Nephron (organoid): ENCODE measurements around the gene QTRT2.

Experiments
- H3K27ac Mint-ChIP-seq, 3 experiments: 2 replicates each; pipeline ENCODE4 v1.8.0; 2020; ENCODE audit warnings: mixed read lengths in 3 of 3, mild to moderate bottlenecking in 2 of 3, moderate library complexity in 1 of 3
- H3K27me3 Mint-ChIP-seq: 2 replicates; pipeline ENCODE4 v1.8.0; 2021; ENCODE audit warnings: low read depth, mild to moderate bottlenecking, moderate library complexity, mixed read lengths
- H3K36me3 Mint-ChIP-seq: 2 replicates; pipeline ENCODE4 v1.8.0; 2020; ENCODE audit warnings: low read depth, mixed read lengths
- H3K4me1 Mint-ChIP-seq: 2 replicates; pipeline ENCODE4 v1.8.0; 2020; ENCODE audit warnings: mixed read lengths
- H3K4me3 Mint-ChIP-seq, 3 experiments: 2 replicates each; pipeline ENCODE4 v1.8.0; 2020; ENCODE audit warnings: mild to moderate bottlenecking in 3 of 3, mixed read lengths in 3 of 3, moderate library complexity in 2 of 3
- H3K9me3 Mint-ChIP-seq: 2 replicates; pipeline ENCODE4 v1.8.0; 2020; ENCODE audit warnings: mixed read lengths
- TF ChIP-seq, protein P1 (sequence below), 3 experiments: fragments of 200-600 bp; sonication (generic); IDR thresholded peaks; one replicate each; pipeline ENCODE4 v1.5.0; 2021; ENCODE audit warnings: antibody characterized with exemption in 3 of 3; ENCODE audit not compliant: unreplicated experiment in 3 of 3

Gene QTRT2

DNA sequence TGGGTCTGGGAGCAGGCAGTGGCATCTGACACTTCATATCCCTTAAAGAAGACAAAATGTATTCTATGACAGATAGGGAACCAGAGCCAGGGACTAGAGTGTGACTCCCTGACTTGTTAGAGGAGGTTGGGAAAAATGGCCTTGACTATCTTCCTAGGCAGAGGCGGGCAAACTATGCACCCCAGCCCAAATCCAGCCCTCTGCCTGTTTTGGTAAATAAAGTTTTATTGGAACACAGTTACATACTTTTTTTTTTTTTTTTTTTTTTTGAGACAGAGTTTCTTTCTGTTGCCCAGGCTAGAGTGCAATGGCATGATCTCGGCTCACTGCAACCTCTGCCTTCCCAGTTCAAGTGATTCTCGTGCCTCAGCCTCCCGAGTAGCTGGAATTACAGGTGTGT is 47.3 kb downstream of the QTRT2 start:
- Mint-ChIP-seq H3K36me3 (no peaks in the 10 kb centered on the region), H3K27me3 (no peaks in the 10 kb centered on the region), H3K27ac (no peak overlapping the region), H3K4me3 (no peak overlapping the region), H3K4me1 (no peaks in the 10 kb centered on the region), H3K9me3 (no peaks in the 10 kb centered on the region)
- TF ChIP-seq, protein P1, sequence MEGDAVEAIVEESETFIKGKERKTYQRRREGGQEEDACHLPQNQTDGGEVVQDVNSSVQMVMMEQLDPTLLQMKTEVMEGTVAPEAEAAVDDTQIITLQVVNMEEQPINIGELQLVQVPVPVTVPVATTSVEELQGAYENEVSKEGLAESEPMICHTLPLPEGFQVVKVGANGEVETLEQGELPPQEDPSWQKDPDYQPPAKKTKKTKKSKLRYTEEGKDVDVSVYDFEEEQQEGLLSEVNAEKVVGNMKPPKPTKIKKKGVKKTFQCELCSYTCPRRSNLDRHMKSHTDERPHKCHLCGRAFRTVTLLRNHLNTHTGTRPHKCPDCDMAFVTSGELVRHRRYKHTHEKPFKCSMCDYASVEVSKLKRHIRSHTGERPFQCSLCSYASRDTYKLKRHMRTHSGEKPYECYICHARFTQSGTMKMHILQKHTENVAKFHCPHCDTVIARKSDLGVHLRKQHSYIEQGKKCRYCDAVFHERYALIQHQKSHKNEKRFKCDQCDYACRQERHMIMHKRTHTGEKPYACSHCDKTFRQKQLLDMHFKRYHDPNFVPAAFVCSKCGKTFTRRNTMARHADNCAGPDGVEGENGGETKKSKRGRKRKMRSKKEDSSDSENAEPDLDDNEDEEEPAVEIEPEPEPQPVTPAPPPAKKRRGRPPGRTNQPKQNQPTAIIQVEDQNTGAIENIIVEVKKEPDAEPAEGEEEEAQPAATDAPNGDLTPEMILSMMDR (IDR thresholded peaks at IDR 0.05; ENCODE audit: unreplicated experiment in 3 of 3) = no peak

DNA sequence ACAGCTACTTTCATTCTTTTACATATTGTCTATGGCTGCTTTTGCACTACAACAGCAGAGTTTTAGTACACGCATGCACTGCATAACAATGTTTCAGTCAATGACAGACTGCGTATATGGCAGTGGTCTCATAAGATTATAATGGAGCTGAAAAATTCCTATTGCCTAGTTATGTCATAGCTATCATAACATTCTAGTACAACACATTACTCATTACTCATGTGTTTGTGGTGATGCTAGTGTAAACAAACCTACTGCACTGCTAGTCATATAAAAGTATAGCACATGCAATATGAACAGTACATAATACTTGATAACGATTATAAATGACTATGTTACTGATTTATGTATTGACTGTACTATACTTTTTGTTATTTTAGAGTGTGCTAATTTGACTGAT is 47.9 kb downstream of the QTRT2 start:
- no peaks in the 10 kb centered on the region for H3K4me1 Mint-ChIP-seq
- H3K36me3 Mint-ChIP-seq = no peaks in the 10 kb centered on the region
- H3K9me3 Mint-ChIP-seq = no peaks in the 10 kb centered on the region
- H3K27ac Mint-ChIP-seq = no peak overlapping the region
- no peaks in the 10 kb centered on the region for H3K27me3 Mint-ChIP-seq
- TF ChIP-seq, protein P1 (IDR thresholded peaks at IDR 0.05; ENCODE audit: unreplicated experiment in 3 of 3) = no peak
- H3K4me3 Mint-ChIP-seq = no peak overlapping the region

DNA sequence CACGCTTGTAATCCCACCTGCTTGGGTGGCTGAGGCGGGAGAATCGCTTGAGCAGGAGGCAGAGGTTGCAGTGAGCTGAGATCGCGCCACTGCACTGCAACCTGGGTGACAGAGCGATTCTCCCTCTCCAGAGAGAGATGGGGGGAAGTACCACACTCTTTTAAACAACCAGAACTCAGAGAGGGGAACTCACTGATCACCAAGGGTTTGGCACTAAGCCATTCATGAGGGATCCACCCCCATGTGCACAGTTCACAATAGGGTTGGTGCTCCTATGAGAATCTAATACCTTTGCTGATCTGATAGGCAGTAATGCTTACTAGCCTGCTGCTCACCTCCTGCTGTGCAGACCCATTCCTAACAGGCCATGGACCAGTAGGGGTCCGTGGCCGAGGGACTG is 51.6 kb downstream of the QTRT2 start:
- Mint-ChIP-seq H3K9me3 (no peaks in the 10 kb centered on the region), H3K36me3 (no peaks in the 10 kb centered on the region), H3K27ac (no peak overlapping the region), H3K4me1 (no peaks in the 10 kb centered on the region), H3K27me3 (no peaks in the 10 kb centered on the region), H3K4me3 (no peak overlapping the region)
- TF ChIP-seq, protein P1 (IDR thresholded peaks at IDR 0.05; ENCODE audit: unreplicated experiment in 3 of 3) = no peak

DNA sequence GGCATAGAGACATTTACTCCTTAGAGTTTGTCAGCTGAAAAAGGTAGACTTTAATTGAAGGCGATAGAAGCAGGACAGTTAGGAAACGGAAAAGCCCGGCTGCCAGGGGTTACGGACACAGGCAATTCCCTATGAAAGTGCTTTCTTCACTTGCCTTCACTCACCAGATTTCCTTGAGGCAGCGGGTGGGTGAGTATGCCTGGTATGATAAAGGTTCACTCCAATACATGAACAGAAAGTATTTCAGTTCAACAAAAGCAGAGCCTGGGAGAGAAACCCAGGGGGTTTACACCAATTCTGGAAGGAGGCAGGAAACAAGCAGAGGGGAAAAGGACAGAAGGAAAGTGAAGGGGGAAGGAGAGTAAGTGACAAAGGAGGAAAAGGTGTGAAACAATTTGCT is 53.9 kb downstream of the QTRT2 start:
- Mint-ChIP-seq H3K4me3 (no peak overlapping the region), H3K27ac (no peak overlapping the region), H3K36me3 (no peaks in the 10 kb centered on the region), H3K9me3 (no peaks in the 10 kb centered on the region), H3K4me1 (no peaks in the 10 kb centered on the region), H3K27me3 (peaks cover 5% of the 10 kb centered on the region)
- TF ChIP-seq, protein P1 (IDR thresholded peaks at IDR 0.05; ENCODE audit: unreplicated experiment in 3 of 3) = no peak

DNA sequence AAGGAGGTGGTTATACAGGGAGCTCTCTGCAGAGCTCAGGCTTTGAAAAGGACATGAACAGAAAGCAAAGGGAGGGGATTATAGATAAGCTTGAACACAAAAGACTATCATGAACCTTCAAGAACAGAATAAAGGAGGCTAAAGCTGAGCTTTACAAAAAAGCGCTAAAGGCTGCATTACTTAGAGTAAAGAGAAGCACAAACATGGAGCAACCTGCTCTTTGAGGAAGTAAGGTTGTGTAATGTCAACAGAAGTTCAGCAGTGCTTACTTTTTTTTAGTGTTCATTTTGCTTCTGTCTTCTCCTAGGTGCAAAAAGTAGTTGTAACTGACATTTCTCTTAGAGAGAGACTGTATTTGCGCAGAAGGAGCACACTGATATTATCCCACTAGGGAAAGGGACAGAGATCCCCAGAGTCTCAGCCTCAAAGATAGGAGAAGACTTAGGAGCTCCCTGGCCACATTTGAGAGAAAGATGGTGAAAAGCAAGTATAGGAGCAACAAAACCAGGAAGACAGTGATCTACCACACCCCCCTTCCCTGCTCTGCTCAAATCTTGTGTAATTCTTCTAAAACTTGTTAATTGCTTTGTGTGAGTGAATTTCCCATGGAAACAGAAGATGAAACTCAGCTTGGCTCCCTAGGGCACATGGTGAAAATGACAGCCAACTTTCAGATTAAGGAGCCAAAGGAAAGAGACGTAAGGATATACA is 54.7 kb downstream of the QTRT2 start:
- Mint-ChIP-seq H3K36me3 (no peaks in the 10 kb centered on the region), H3K9me3 (no peaks in the 10 kb centered on the region), H3K4me3 (no peak overlapping the region), H3K4me1 (no peaks in the 10 kb centered on the region), H3K27me3 (peaks cover 5% of the 10 kb centered on the region), H3K27ac (no peak overlapping the region)
- TF ChIP-seq, protein P1 (IDR thresholded peaks at IDR 0.05; ENCODE audit: unreplicated experiment in 3 of 3) = no peak

DNA sequence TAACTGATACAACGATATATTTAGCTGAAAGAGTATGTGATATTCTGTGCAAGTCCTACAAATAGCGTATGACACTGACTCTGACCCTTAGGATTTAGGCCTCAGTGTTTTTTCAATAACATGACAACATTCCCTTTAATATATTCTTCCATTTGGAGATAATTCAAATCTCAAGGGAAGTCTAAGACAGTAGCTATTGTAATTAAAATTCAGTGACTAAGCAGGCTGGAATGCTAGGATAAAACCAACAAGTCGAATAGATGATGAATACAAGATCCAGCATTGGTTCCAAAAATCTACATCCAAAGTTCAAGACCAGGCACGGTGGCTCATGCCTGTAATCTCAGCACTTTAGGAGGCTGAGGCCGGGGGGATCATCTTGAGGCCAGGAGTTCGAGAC is 56.2 kb downstream of the QTRT2 start:
- TF ChIP-seq, protein P1 (IDR thresholded peaks at IDR 0.05; ENCODE audit: unreplicated experiment in 3 of 3) = no peak
- H3K4me3 Mint-ChIP-seq = no peak overlapping the region
- no peak overlapping the region for H3K27ac Mint-ChIP-seq
- peaks cover 5% of the 10 kb centered on the region for H3K27me3 Mint-ChIP-seq
- H3K36me3 Mint-ChIP-seq = no peaks in the 10 kb centered on the region
- H3K9me3 Mint-ChIP-seq = no peaks in the 10 kb centered on the region
- no peaks in the 10 kb centered on the region for H3K4me1 Mint-ChIP-seq
